Breast epithelium (tissue), 3 donors: Measurements from ENCODE around the gene KRT24.

Experiments
- POLR2A ChIP-seq: fragments of 450-650 bp; IDR thresholded peaks from one replicate; pipeline ENCODE4 v1.6.1; 2016; ENCODE audit warnings: antibody characterized with exemption, mild to moderate bottlenecking, moderate library complexity
- POLR2AphosphoS5 ChIP-seq, 3 donors: sonication (generic); formaldehyde crosslinking; IDR thresholded peaks; one replicate each; pipeline ENCODE4 v1.6.1; 2017; ENCODE audit warnings: antibody characterized with exemption in 3 of 3
- TF ChIP-seq, protein P1 (sequence below), 3 donors: fragments of 450-650 bp; IDR thresholded peaks; one replicate each; pipeline ENCODE4 v1.5.1; 2016 to 2017; ENCODE audit warnings: antibody characterized with exemption in 3 of 3, mild to moderate bottlenecking in 3 of 3, moderate library complexity in 3 of 3

DNA sequence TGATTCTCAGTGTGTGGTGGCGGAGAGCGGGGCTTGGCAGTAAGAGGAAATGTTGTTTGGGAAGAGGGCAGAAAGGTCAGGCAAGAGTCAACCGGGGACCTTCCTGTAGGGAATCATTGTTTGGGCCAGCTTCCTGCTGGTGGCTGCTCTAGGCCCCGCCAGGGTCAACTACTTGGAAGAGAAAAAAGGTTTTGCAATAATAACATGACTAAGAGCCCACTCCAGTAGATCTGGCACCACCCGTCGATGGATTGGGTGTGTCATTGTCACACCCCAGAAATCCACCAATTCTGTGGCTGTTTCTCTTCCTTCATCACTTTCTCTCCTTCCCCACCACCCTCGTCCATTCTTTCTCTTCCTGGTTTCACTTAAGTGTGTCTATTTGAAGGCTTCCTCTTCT, 4.2 kb upstream of the KRT24 start:
- TF ChIP-seq, protein P1, sequence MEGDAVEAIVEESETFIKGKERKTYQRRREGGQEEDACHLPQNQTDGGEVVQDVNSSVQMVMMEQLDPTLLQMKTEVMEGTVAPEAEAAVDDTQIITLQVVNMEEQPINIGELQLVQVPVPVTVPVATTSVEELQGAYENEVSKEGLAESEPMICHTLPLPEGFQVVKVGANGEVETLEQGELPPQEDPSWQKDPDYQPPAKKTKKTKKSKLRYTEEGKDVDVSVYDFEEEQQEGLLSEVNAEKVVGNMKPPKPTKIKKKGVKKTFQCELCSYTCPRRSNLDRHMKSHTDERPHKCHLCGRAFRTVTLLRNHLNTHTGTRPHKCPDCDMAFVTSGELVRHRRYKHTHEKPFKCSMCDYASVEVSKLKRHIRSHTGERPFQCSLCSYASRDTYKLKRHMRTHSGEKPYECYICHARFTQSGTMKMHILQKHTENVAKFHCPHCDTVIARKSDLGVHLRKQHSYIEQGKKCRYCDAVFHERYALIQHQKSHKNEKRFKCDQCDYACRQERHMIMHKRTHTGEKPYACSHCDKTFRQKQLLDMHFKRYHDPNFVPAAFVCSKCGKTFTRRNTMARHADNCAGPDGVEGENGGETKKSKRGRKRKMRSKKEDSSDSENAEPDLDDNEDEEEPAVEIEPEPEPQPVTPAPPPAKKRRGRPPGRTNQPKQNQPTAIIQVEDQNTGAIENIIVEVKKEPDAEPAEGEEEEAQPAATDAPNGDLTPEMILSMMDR (IDR thresholded peaks at IDR 0.05) = no peak
- TF ChIP-seq POLR2AphosphoS5 (IDR thresholded peaks at IDR 0.05) = peak in 1 of 3 donors; percentile 62
- TF ChIP-seq POLR2A = no peak
